ENCODE data around the gene MTHFSD. TPM values are rescaled to one million over a fixed set of nuclear protein-coding genes. Genes with fewer than 3 reads are reported as not detected.

MTHFSD gene
- total RNA-seq, 1 experiment from 2014 or later, result 4.7 TPM

DNA sequence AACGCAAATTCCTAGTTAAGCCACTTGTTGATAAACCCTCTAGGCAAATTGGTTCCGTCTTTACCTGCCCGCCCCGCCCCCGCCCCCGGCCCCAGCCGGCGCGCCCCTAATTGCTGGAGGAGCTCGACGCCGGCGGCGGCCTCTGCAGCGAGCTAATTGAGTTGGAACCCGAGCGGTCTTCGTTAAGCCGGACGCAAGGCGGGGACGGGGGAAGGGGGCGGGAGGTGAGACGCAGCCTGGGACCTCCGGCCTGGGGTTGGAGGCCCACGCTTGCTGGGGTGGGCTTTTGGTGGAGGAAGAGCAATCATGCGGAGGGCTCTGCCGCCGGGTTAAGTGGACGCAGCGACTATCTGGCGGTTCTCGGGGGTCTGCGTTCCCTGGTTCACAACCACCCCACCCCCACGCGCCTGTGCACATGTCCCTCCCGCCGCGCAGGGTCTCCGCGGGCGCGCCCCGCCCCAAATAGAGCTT is 57.4 kb downstream of the MTHFSD start:
- no peak overlapping the region for H3K14ac ChIP-seq (ENCODE audit: insufficient read depth, low read length)
- H3K23ac ChIP-seq (ENCODE audit: insufficient read length, low read depth, low read length), result no peak overlapping the region
- no peak overlapping the region for H3K4me2 ChIP-seq (ENCODE audit: insufficient read depth, insufficient read length, low read length)
- H3K4me1 ChIP-seq (ENCODE audit: insufficient read depth, low read length), result peaks cover 3% of the 10 kb centered on the region; the same call in 1 of the 2 replicates
- H4K8ac ChIP-seq (replicated peaks; ENCODE audit: insufficient read length, low read depth, low read length), result no peak overlapping the region
- peaks cover 19 to 61% of the 10 kb centered on the region in 2 experiments for H3K4me1 Mint-ChIP-seq
- no peak overlapping the region for H2BK20ac ChIP-seq (ENCODE audit: low read depth, low read length, poor library complexity, severe bottlenecking)
- DNase-seq, result peak; percentile 84
- H3K9ac ChIP-seq (ENCODE audit: extremely low read depth, insufficient read length, low read length), result no peak overlapping the region
- H3K27me3 ChIP-seq (ENCODE audit: insufficient read depth, low read length), result peaks cover 99% of the 10 kb centered on the region
- H3K27ac Mint-ChIP-seq, result no peak overlapping the region
- no peak overlapping the region for H3K18ac ChIP-seq (ENCODE audit: insufficient read length, low read depth, low read length)
- H4K20me1 ChIP-seq (ENCODE audit: control insufficient read depth, insufficient read depth, insufficient read length), result no peaks in the 10 kb centered on the region
- no peaks in the 10 kb centered on the region for H3K23me2 ChIP-seq (ENCODE audit: insufficient read length, low read depth, low read length, poor library complexity, severe bottlenecking)
- peaks cover 0 to 12% of the 10 kb centered on the region in 2 experiments; a peak in 2 of 5 replicates for H3K9me3 Mint-ChIP-seq
- no CpG with 5 or more reads among the region's 44 CpGs for WGBS (ENCODE audit: extremely low coverage, insufficient read length, low lambda C conversion rate)
- no peak for TF ChIP-seq CTCF (conservative IDR thresholded peaks at IDR 0.05)
- no peaks in the 10 kb centered on the region for H3K79me2 ChIP-seq (ENCODE audit: insufficient read depth, low read length)
- H3K27ac ChIP-seq (ENCODE audit: insufficient read length, low read depth, low read length), result no peak overlapping the region
- no peak overlapping the region for H2BK15ac ChIP-seq (ENCODE audit: low read depth, low read length)
- no peak overlapping the region for H3K56ac ChIP-seq (ENCODE audit: insufficient read length, low read depth, low read length)
- H3T11ph ChIP-seq (ENCODE audit: low read length), result no peak overlapping the region
- H2AFZ ChIP-seq (ENCODE audit: low read length), result no peak overlapping the region
- no peaks in the 10 kb centered on the region for H3K9me3 ChIP-seq (ENCODE audit: control insufficient read depth, low read depth, low read length)
- no peak overlapping the region for H2BK120ac ChIP-seq (ENCODE audit: low read depth, low read length, poor library complexity, severe bottlenecking)
- H3K36me3 Mint-ChIP-seq (ENCODE audit: insufficient read depth in 1 of 3, low read depth in 3 of 3), result no peaks in the 10 kb centered on the region; a peak in 1 of 7 replicates
- H4K91ac ChIP-seq (ENCODE audit: insufficient read length, low read depth, low read length), result no peak overlapping the region
- no peak overlapping the region for H2AK5ac ChIP-seq (ENCODE audit: insufficient read length, low read length)
- peaks cover 99% of the 10 kb centered on the region for H3K27me3 Mint-ChIP-seq (ENCODE audit: low read depth)
- peak overlapping the region in 1 of 2 experiments; percentile 76; a peak in 3 of 5 replicates for H3K4me3 Mint-ChIP-seq
- no peak overlapping the region for H3K4ac ChIP-seq (ENCODE audit: low read depth, low read length)
- no peak overlapping the region for H4K5ac ChIP-seq (ENCODE audit: insufficient read length, low read depth, low read length)
- H2BK12ac ChIP-seq (ENCODE audit: insufficient read length, low read depth, low read length), result no peak overlapping the region
- no peak overlapping the region for H2BK5ac ChIP-seq (ENCODE audit: insufficient read length, low read length)
- H3K79me1 ChIP-seq (ENCODE audit: insufficient read depth, low read depth, low read length, poor library complexity, severe bottlenecking), result no peaks in the 10 kb centered on the region
